Hepatocyte (in vitro differentiated cells): ENCODE measurements around the gene RALGAPA2.

Experiments used
- EZH2 ChIP-seq: fragments of 200-600 bp; sonication (generic); IDR thresholded peaks from 2 replicates; pipeline ENCODE4 v1.6.1; 2016; ENCODE audit warnings: antibody characterized with exemption, mild to moderate bottlenecking, borderline replicate concordance
- TF ChIP-seq, protein P1 (sequence below): fragments of 200-600 bp; sonication (generic); IDR thresholded peaks from 2 replicates; pipeline ENCODE4 v1.5.1; 2016; ENCODE audit warnings: antibody characterized with exemption, mild to moderate bottlenecking; ENCODE audit not compliant: poor library complexity

DNA sequence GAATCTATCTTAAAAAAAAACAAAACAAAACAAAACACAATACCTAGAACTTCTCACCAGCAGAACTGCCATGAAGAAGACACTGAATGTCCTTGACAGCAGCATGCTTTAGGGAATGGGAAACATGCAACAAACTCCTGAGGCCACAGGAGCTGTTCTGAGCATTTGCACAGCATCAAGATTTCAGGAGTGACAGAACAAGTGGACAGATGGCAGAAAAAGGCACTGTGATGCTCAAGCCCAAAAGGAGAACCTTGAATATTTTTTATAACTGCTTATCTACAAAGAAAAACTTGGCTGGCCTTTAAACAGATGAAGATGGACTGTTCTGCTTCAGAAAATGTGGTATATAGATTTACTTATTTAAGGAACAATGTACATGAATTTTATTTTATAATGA lies 158.9 kb downstream of the RALGAPA2 start:
- TF ChIP-seq, protein P1, sequence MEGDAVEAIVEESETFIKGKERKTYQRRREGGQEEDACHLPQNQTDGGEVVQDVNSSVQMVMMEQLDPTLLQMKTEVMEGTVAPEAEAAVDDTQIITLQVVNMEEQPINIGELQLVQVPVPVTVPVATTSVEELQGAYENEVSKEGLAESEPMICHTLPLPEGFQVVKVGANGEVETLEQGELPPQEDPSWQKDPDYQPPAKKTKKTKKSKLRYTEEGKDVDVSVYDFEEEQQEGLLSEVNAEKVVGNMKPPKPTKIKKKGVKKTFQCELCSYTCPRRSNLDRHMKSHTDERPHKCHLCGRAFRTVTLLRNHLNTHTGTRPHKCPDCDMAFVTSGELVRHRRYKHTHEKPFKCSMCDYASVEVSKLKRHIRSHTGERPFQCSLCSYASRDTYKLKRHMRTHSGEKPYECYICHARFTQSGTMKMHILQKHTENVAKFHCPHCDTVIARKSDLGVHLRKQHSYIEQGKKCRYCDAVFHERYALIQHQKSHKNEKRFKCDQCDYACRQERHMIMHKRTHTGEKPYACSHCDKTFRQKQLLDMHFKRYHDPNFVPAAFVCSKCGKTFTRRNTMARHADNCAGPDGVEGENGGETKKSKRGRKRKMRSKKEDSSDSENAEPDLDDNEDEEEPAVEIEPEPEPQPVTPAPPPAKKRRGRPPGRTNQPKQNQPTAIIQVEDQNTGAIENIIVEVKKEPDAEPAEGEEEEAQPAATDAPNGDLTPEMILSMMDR: no peak
- TF ChIP-seq EZH2: no peak
